Ascending aorta (tissue), 2 donors: Measurements from ENCODE around the gene BCOR. TPM values are rescaled to one million over a fixed set of nuclear protein-coding genes. Genes with fewer than 3 reads are reported as not detected.

Source experiments
- DNase-seq, 2 donors: peaks; one replicate each; pipeline ENCODE4 v3.0.0-alpha.2; 2019; ENCODE audit warnings: low spot score in 2 of 2
- H3K27ac ChIP-seq, 2 donors: fragments of 200-600 bp; sonication (generic); one replicate each; pipeline ENCODE4 v1.5.1; 2016 to 2017; ENCODE audit warnings: mild to moderate bottlenecking in 1 of 2
- H3K27me3 ChIP-seq: fragments of 200-600 bp; sonication (generic); one replicate; pipeline ENCODE4 v1.5.1; 2017
- H3K36me3 ChIP-seq, 2 donors: fragments of 200-600 bp; sonication (generic); one replicate each; pipeline ENCODE4 v1.5.1; 2016
- H3K4me1 ChIP-seq, 2 donors: fragments of 200-600 bp; sonication (generic); one replicate each; pipeline ENCODE4 v1.5.1; 2016 to 2017; ENCODE audit warnings: mild to moderate bottlenecking in 1 of 2
- H3K4me3 ChIP-seq, 2 donors: fragments of 200-600 bp; sonication (generic); one replicate each; pipeline ENCODE4 v1.5.1; 2016 to 2017; ENCODE audit warnings: mild to moderate bottlenecking in 1 of 2
- H3K9me3 ChIP-seq, 2 donors: fragments of 200-600 bp; sonication (generic); one replicate each; pipeline ENCODE4 v1.5.1; 2016
- intact Hi-C: fragments of 100-400 bp; cut with DNase I; formaldehyde crosslinking; loops from one replicate; pipeline ENCODE4 v1.15.1; 2023
- total RNA-seq: library from RNA; depleted of rRNA; stranded (reverse); fragments of >200 nt; gene quantifications from one replicate; pipeline ENCODE4 v1.1.0, GENCODE V29; 2016
- TF ChIP-seq, protein P1 (sequence below), 3 experiments: fragments of 200-600 bp in 2 of 3; fragments of 450-650 bp in 1 of 3; sonication (generic) in 2 of 3; IDR thresholded peaks; one replicate each; pipeline ENCODE4 v1.5.1; 2016 to 2019; ENCODE audit warnings: antibody characterized with exemption in 3 of 3, mild to moderate bottlenecking in 1 of 3, moderate library complexity in 1 of 3

Gene BCOR
- total RNA-seq, 1 donor from 2014 or later, result 26.7 TPM

DNA sequence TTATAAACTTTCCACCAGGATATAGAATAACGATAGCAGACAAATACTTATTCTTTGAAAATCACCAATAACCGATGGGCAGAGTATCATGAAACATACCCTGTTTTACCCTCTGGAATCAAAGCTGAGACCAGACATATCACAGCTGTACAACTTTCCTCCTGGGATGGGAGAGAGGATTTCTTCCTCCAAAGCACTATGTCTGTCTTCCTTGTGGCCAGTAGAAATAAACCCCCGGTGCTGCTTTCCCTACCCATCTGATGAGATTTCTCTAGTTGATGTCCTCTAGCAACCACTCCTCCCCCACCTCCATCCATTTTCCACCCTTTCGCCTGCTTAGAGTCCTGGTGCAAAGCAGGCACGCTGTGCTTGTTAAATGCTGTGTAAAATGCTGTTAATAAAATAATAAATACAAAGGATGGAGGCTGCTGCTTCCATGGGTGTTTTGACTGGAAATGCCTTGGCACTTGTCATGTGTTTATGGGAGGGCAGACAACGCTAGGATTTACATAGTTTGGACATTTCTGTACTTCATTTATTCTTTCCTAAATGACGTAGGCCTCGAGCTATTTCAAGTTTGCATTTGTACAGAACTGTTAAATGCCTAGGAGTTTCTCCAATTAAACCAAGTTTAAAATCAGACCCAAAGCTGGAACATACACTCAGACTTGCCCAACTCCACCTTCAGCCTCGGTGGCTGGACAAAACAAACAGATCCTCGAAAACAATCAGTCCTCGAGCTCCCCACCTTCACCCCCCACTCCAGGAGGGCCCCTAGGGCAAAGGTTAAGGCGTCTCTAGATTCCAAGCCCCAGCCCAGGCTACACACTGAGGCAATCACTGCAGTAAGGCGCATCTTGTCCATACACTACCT lies 10.1 kb downstream of the BCOR start:
- intact Hi-C loops, result loop anchor here (5.0 kb wide), 2 partner anchors 180 to 270 kb away; no protein-coding TSS in a partner anchor
- TF ChIP-seq, protein P1, sequence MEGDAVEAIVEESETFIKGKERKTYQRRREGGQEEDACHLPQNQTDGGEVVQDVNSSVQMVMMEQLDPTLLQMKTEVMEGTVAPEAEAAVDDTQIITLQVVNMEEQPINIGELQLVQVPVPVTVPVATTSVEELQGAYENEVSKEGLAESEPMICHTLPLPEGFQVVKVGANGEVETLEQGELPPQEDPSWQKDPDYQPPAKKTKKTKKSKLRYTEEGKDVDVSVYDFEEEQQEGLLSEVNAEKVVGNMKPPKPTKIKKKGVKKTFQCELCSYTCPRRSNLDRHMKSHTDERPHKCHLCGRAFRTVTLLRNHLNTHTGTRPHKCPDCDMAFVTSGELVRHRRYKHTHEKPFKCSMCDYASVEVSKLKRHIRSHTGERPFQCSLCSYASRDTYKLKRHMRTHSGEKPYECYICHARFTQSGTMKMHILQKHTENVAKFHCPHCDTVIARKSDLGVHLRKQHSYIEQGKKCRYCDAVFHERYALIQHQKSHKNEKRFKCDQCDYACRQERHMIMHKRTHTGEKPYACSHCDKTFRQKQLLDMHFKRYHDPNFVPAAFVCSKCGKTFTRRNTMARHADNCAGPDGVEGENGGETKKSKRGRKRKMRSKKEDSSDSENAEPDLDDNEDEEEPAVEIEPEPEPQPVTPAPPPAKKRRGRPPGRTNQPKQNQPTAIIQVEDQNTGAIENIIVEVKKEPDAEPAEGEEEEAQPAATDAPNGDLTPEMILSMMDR (IDR thresholded peaks at IDR 0.05), result no peak
- Histone ChIP-seq H3K9me3 (no peaks in the 10 kb centered on the region), H3K36me3 (no peaks in the 10 kb centered on the region), H3K27me3 (no peaks in the 10 kb centered on the region), H3K4me3 (no peak overlapping the region), H3K4me1 (peaks cover 0 to 20% of the 10 kb centered on the region in 2 donors), H3K27ac (peak overlapping the region; percentile 52 to 70)
- DNase-seq, result no peak

DNA sequence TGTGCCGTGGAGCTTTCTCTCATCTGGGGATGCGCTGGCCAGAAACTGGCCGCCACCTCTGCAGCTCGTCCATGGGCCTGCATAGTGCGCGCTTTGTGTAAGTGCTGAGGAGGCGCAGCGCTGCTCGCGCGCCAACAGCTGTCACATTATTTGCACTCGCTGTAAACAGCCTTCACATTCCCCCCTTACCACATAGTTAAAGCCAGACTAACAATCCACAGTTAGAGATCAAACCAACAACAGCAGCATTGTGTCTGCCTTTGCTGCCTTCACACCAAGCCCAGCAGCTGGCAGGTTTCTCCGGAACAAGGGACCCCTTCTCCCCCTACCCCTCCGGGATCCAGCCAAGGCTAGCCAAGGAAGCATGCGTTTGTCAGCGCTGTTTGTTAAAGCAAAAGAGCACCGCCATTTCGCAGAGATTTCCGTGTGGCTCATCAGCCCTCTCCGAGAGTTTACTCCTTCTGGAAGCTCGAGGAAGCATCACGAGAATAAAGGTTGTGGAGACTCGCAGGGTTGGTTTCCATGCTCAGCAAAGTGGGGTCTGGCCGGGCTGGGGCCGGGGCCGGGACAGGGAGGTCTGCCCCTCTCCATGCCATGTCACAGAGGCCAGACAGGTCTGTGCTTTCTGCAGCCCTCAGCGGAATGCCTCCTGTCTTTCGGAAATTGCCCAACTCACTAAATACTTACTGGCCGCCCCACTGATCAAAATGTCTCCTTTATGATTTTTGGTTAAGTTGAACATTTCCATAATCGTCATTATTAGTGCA lies 11.0 kb downstream of the BCOR start:
- Histone ChIP-seq H3K27me3 (no peaks in the 10 kb centered on the region), H3K36me3 (no peaks in the 10 kb centered on the region), H3K4me1 (peaks cover 0 to 24% of the 10 kb centered on the region in 2 donors), H3K27ac (peak overlapping the region in 1 of 2 donors; percentile 69), H3K9me3 (no peaks in the 10 kb centered on the region), H3K4me3 (no peak overlapping the region)
- TF ChIP-seq, protein P1 (IDR thresholded peaks at IDR 0.05), result no peak
- intact Hi-C loops, result loop anchor here (5.0 kb wide), 2 partner anchors 181 to 269 kb away; no protein-coding TSS in a partner anchor
- DNase-seq, result no peak

DNA sequence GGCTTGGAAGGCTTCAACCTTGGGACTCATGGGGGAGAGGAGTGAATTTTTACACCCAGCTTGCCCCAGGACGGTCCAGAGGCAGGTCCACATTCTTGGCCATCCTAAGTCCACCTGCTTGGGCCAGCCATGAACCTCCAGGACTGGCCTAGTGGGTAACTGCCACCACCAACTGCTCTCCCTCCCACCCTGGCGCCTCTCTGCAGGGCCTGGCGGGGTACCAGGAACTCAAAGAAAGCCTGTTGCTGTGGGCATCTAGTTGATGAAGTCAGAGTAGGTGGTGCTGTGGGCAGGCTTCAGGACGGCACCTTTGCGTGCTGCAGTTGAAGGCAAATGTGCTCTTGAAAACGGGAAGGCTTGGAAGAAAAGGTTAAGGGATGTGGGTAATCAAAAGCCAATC lies 12.0 kb downstream of the BCOR start:
- H3K36me3 ChIP-seq, result no peaks in the 10 kb centered on the region
- no peaks in the 10 kb centered on the region for H3K27me3 ChIP-seq
- H3K9me3 ChIP-seq, result no peaks in the 10 kb centered on the region
- H3K27ac ChIP-seq, result peak overlapping the region; percentile 44 to 69
- no peak for DNase-seq
- TF ChIP-seq, protein P1 (IDR thresholded peaks at IDR 0.05), result no peak
- H3K4me1 ChIP-seq, result peaks cover 0 to 24% of the 10 kb centered on the region in 2 donors
- intact Hi-C loops, result loop anchor here (5.0 kb wide), 2 partner anchors 182 to 268 kb away; no protein-coding TSS in a partner anchor
- peak overlapping the region in 1 of 2 donors; percentile 63 for H3K4me3 ChIP-seq

- TF ChIP-seq, protein P1 (IDR thresholded peaks at IDR 0.05), result no peak
- Histone ChIP-seq H3K27ac (peak overlapping the region; percentile 44 to 69), H3K9me3 (no peaks in the 10 kb centered on the region), H3K27me3 (no peaks in the 10 kb centered on the region), H3K36me3 (no peaks in the 10 kb centered on the region), H3K4me1 (peaks cover 0 to 24% of the 10 kb centered on the region in 2 donors), H3K4me3 (peak overlapping the region in 1 of 2 donors; percentile 63)
- no peak for DNase-seq
- intact Hi-C loops, result loop anchor here (5.0 kb wide), 2 partner anchors 182 to 268 kb away; no protein-coding TSS in a partner anchor
Observed at GRCh38 chrX:40085102-40085551, 12.6 kb downstream of the BCOR start.

DNA sequence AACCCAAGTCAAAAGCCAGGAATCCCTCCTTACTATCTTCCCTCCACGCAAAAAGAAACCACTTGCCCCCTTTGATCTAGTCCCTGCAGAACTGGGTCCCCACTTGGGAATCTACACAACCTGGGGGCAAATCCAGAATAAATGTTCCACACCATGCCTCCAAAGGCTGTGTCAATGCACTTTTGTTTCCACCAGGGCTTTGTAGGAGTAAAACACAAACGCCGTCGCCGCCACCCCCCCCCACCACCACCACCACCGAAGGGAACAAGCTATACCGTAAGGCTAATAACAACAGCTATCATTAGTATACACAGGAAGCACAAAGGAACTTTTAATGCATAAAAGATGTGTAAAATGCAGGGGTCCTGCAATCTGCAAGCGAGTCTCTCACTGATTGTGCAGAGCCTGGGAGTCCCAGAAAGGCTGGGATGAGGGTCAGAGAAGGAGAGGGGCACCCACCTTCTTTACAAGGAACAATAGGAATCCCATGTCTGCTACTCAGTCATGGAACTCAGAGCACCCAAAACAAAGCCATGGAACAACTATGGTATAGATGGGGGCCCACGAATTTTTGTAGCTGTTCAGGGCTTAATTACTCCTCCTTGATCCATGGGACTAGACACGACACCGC lies 13.2 kb downstream of the BCOR start:
- H3K27ac ChIP-seq, result no peak overlapping the region
- DNase-seq, result no peak
- peaks cover 0 to 24% of the 10 kb centered on the region in 2 donors for H3K4me1 ChIP-seq
- H3K4me3 ChIP-seq, result peak overlapping the region in 1 of 2 donors; percentile 63
- TF ChIP-seq, protein P1 (IDR thresholded peaks at IDR 0.05), result no peak
- intact Hi-C loops, result loop anchor here (5.0 kb wide), 2 partner anchors 183 to 267 kb away; no protein-coding TSS in a partner anchor
- H3K9me3 ChIP-seq, result no peaks in the 10 kb centered on the region
- H3K36me3 ChIP-seq, result no peaks in the 10 kb centered on the region
- H3K27me3 ChIP-seq, result no peaks in the 10 kb centered on the region
